Left renal cortex interstitium (tissue), 4 donors: ENCODE measurements around the gene ING5. TPM values are rescaled to one million over a fixed set of nuclear protein-coding genes. Genes with fewer than 3 reads are reported as not detected.

Source experiments
- DNase-seq, 4 donors: peaks; one replicate each; pipeline ENCODE4 v3.0.0-alpha.2; 2013; ENCODE audit warnings: low read depth in 4 of 4, low spot score in 2 of 4, missing footprints in 1 of 4
- polyA plus RNA-seq, 4 donors: library from polyadenylated mRNA; unstranded; fragments of 120-200 nt; gene quantifications; one replicate each; pipeline ENCODE4 v1.2.1, GENCODE V29; 2013; ENCODE audit not compliant: insufficient read length in 4 of 4

The ING5 gene
- polyA plus RNA-seq, 4 donors: 37.2 to 55.8 (median 43.1) TPM

- no peak for DNase-seq
Observed at GRCh38 chr2:241703032-241703604, 1.3 kb downstream of the ING5 start.

GRCh38 chr2:241706537-241706936 is 4.7 kb downstream of the ING5 start:
- no peak for DNase-seq

- DNase-seq: no peak
Observed at GRCh38 chr2:241708879-241709278, 7.0 kb downstream of the ING5 start.

- DNase-seq: no peak
Observed at GRCh38 chr2:241719093-241719492, 17.3 kb downstream of the ING5 start.

- no peak for DNase-seq
Observed at GRCh38 chr2:241720099-241720498, 18.3 kb downstream of the ING5 start.

- no peak for DNase-seq
Observed at GRCh38 chr2:241720560-241720959, 18.7 kb downstream of the ING5 start.

- DNase-seq: no peak
Observed at GRCh38 chr2:241721852-241722251, 20.0 kb downstream of the ING5 start.

- no peak for DNase-seq
Observed at GRCh38 chr2:241722896-241723454, 21.1 kb downstream of the ING5 start.

- DNase-seq: no peak
Observed at GRCh38 chr2:241724259-241724974, 22.6 kb downstream of the ING5 start.

- no peak for DNase-seq
Observed at GRCh38 chr2:241724975-241725870, 23.4 kb downstream of the ING5 start.

GRCh38 chr2:241726459-241726858 is 24.6 kb downstream of the ING5 start:
- no peak for DNase-seq

- DNase-seq: no peak
Observed at GRCh38 chr2:241728000-241728399, 26.2 kb downstream of the ING5 start.

GRCh38 chr2:241728627-241729026 is 26.8 kb downstream of the ING5 start:
- DNase-seq: no peak

- DNase-seq: no peak
Observed at GRCh38 chr2:241729868-241730267, 28.0 kb downstream of the ING5 start.

- no peak for DNase-seq
Observed at GRCh38 chr2:241730671-241731293, 28.9 kb downstream of the ING5 start.

- DNase-seq: peak in 1 of 4 donors; percentile 41
Observed at GRCh38 chr2:241732513-241733186, 30.8 kb downstream of the ING5 start.

GRCh38 chr2:241733391-241734207 is 31.8 kb downstream of the ING5 start:
- no peak for DNase-seq

GRCh38 chr2:241734208-241734466 is 32.3 kb downstream of the ING5 start:
- no peak for DNase-seq

- peak; percentile 34 to 76 (median 60) for DNase-seq
Observed at GRCh38 chr2:241734467-241735208, 32.8 kb downstream of the ING5 start, which contains the start of gene D2HGDH. D2HGDH (plus strand) TSS chr2:241734630; CDS start chr2:241735225, 595 bp downstream.
